HS-27A (cell line): ENCODE data around the gene ITPKB.
"Not testable (repeated sequence)": the region's sequence is repeated elsewhere in the genome, so short reads cannot be mapped to it uniquely, and the experiment has no call there.

Experiments used
- DNase-seq: peaks from one replicate; pipeline ENCODE4 v3.0.0-alpha.2; 2012; ENCODE audit warnings: low read depth, missing footprints

ITPKB gene

GRCh38 chr1:226730836-226731235, 8.2 kb downstream of the ITPKB start:
- DNase-seq, result no peak

GRCh38 chr1:226730071-226730470, 9.0 kb downstream of the ITPKB start:
- DNase-seq, result no peak

- no peak for DNase-seq
Measured at GRCh38 chr1:226728448-226728847, 10.6 kb downstream of the ITPKB start.

GRCh38 chr1:226725897-226726267, 13.2 kb downstream of the ITPKB start:
- DNase-seq, result no peak

GRCh38 chr1:226723657-226724532, 15.2 kb downstream of the ITPKB start:
- no peak for DNase-seq

- DNase-seq, result no peak
Measured at GRCh38 chr1:226722901-226723656, 16.0 kb downstream of the ITPKB start.

GRCh38 chr1:226722240-226722900, 16.7 kb downstream of the ITPKB start:
- DNase-seq, result no peak

- not testable (repeated sequence) for DNase-seq
Measured at GRCh38 chr1:226720574-226720973, 18.5 kb downstream of the ITPKB start.

- DNase-seq, result no peak
Measured at GRCh38 chr1:226719596-226720387, 19.3 kb downstream of the ITPKB start.

GRCh38 chr1:226717256-226717909, 21.7 kb downstream of the ITPKB start:
- no peak for DNase-seq

- DNase-seq, result no peak
Measured at GRCh38 chr1:226716577-226716976, 22.5 kb downstream of the ITPKB start.

GRCh38 chr1:226714148-226714547, 24.9 kb downstream of the ITPKB start:
- no peak for DNase-seq

GRCh38 chr1:226712742-226713419, 26.2 kb downstream of the ITPKB start:
- DNase-seq, result no peak

- DNase-seq, result no peak
Measured at GRCh38 chr1:226711976-226712741, 26.9 kb downstream of the ITPKB start.

- no peak for DNase-seq
Measured at GRCh38 chr1:226710501-226710900, 28.6 kb downstream of the ITPKB start.

GRCh38 chr1:226709953-226710352, 29.1 kb downstream of the ITPKB start:
- no peak for DNase-seq

- DNase-seq, result no peak
Measured at GRCh38 chr1:226708967-226709396, 30.1 kb downstream of the ITPKB start.

GRCh38 chr1:226708342-226708780, 30.7 kb downstream of the ITPKB start:
- DNase-seq, result no peak

- DNase-seq, result no peak
Measured at GRCh38 chr1:226706684-226707083, 32.4 kb downstream of the ITPKB start.
